SIG-M5 treated with dmso at 0.1 percent for 504 hours (cell line): ENCODE measurements around the gene TENM4.
"Not testable (repeated sequence)": the region's sequence is repeated elsewhere in the genome, so short reads cannot be mapped to it uniquely, and the experiment has no call there.

Source experiments
- DNase-seq: peaks from one replicate; lab custom pipeline; 2025; ENCODE audit not compliant: unreplicated experiment; lab: John Stamatoyannopoulos, UW

Gene TENM4

GRCh38 chr11:78641541-78641940 is 799.3 kb downstream of the TENM4 start:
- no peak for DNase-seq

GRCh38 chr11:78638704-78639380 is 802.0 kb downstream of the TENM4 start:
- DNase-seq: no peak

DNA sequence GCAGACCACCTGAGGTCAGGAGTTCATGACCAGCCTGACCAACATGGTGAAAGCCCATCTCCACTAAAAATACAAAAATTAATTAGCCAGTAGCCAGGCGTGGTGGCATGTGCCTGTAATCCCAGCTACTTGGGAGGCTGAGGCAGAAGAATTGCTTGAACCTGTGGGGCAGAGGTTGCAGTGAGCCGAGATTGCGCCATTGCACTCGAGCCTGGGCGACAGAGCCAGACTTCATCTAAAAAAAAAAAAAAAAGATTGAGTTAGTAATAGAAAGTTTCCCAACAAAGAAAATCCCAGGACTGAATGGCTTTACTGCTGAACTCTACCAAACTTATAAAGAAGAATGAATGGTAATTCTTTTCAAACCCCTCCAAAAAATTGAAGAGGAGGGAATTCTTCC is 803.3 kb downstream of the TENM4 start:
- not testable (repeated sequence) for DNase-seq

- DNase-seq: no peak
Measured at GRCh38 chr11:78635814-78636506, 804.9 kb downstream of the TENM4 start.

DNA sequence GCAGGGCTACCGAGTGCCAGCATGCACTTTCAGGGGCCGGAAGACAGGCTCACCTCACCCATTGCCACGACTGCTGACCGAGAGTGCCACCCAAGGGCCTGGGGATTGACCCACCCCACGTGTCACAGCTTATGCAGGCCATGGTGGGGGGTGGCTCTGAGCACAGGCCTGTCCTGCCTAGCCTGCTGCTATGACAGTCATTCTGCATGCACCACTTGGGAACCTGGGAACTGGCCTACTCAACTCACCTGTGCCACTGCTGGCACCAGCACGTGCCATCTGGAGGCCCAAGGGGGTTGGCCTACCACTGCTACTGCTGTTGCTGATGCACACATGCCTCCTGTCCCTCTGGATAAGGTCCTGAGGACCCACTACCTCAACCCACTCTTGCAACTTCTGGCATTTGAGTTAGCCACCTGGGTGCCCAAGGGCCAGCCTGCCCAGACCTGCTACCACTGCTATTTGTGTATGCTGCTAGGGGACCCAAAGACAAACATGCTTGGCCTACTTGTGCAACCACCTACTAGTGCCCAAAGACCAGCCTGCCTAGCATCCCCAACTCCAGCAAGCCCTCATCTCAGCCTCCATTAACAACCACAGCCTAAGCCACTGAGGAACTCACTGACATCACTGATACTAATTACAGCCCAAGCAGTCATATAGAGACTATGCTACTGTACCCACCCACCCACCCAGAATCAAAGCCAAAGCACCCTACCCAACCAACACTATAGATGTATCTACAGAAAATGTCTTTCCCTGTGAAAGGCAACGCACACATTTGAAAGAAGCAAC is 807.1 kb downstream of the TENM4 start:
- DNase-seq: no peak

DNA sequence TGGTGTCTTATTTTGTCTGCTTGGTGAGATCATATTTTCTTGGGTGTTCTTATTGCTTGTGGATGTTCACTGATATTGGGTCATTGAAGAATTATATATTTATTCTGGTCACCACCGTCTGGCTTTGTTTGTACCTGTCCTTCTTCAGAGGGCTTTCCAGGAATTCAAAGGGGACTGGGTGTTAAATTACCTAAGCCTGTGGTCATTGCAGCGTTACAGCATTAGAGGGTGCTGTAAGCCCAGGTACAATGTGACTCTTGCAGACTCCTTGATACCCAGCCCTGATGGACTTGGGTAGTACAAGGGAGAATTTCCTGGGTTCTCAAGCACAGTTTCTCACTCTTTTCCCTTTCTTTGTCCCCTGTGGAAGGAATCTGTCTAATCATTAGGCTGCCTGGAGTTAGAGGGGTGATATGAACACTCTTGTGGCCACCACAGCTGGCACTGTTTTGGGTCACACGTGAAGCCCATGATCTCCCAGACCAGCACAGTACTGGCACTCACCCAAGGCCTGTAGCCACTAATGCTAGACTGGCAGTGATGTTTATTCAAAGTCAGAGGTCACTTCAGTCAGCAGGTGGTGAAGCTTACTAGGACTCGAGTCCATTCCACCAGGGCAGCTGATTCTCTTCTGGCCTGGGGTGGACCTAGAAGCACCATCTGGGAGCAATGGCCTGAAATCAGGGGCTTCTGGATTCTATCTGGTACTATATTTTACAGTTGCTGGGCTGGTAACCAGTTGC is 810.1 kb downstream of the TENM4 start:
- DNase-seq: no peak

GRCh38 chr11:78630155-78630554 is 810.7 kb downstream of the TENM4 start:
- DNase-seq: no peak

DNA sequence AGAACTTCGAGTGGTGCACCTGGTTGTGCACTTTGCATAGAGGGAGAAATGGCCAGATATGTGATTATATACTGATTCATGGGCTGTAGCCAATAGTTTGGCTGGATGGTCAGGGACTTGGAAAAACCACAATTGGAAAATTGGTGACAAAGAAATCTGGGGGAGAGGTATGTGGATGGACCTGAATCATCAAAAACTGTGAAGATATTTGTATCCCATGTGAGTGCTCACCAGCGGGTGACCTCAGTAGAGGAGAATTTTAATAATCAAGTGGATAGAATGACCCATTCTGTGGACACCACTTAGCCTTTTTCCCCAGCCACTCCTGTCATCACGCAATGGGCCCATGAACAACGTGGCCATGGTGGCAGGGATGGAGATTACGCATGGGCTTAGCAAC is 818.2 kb downstream of the TENM4 start:
- no peak for DNase-seq

- no peak for DNase-seq
Measured at GRCh38 chr11:78620159-78620558, 820.7 kb downstream of the TENM4 start.

DNA sequence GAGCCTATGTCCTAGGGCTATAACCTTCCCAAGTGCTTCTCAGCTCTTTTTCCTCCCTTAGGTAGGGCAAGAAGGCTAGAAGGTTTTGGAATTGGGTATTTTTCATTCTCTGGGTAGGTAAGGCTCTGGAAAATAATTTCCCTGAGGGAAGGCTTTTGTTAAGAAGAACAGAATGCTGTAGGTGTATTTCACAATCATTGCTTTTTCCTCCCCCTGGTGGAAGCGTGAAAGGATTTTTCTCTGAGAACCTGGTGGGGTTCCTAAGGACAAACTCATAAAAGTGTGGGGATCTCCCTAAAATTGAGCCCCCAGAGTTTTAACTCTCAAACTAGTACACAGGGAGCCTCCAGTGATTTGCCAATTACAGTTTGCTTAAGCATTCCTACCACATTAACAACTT is 825.1 kb downstream of the TENM4 start:
- DNase-seq: no peak

- DNase-seq: no peak
Measured at GRCh38 chr11:78613378-78613813, 827.4 kb downstream of the TENM4 start.

DNA sequence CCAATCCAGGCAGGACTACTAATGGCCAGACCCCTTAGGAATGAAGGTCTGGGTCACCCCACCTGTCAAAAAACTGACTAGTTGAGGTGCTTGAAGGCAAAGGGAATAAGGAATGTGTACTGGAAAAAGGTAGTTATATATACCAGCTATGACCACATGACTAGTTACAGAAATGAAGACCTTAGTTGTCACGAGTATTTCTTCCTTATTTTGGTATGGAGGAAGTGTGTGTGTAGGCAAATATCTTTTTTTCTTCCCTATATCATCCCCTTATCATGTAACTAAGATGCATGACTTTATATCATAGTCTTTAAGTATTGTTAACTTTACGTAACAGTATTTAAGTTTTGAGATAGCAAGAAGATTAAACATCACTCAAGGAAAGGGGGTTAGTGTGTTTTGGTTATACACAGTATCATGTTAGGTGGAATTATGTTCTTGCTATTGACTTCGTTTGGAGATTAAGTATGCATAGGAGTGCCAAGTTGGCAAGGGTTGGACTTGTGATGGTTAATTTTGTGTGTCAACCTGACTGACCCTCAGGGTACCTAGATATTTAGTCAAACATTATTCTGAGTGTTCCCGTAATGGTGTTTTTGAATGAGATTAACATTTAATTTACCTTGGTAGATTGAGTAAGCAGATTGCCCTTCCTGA is 828.0 kb downstream of the TENM4 start:
- DNase-seq: no peak

- DNase-seq: not testable (repeated sequence)
Measured at GRCh38 chr11:78609321-78609720, 831.5 kb downstream of the TENM4 start.

DNA sequence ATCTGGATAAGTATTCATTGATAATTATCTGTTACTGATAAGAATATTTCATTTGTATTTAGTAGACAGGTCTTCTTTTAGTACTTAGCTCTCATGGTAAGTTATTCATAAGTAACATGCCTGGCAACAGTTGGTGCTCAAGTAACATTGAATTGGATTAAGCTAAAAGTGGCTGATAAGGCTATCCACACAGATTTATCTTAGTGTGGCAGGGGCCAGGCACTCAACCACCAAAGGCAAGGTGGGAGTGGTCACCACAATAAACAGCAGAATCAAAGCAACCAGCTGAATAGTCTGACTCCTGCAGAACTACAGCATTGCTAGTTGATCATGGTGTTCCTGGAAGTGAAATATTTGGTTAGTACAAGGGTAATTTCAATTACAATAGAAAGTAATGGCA is 833.1 kb downstream of the TENM4 start:
- no peak for DNase-seq

GRCh38 chr11:78606667-78607066 is 834.2 kb downstream of the TENM4 start:
- peak; percentile 11 for DNase-seq

GRCh38 chr11:78605296-78605695 is 835.5 kb downstream of the TENM4 start:
- DNase-seq: no peak

DNA sequence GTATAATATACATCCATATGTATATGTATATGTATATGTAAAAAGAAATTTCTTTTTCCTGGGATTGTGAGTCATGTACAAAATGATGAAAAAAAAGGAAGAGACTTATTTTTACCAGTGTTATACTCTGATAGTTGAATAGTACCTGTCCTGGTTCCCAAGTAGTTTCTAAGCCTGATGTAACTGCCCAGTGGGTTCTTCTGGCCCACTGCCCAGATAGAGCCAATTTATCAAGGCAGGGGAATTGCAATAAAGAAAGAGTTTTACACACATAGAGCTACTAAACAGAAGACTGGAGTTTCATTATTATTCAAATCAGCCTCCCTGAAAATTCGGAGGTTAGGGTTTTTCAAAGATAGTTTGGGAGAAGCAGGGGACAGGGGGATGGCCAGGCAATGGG is 837.0 kb downstream of the TENM4 start:
- DNase-seq: no peak
